HG03354 (cell line): Measurements from ENCODE around the gene PPP1R7.

Experiments used
- ATAC-seq: cut with Tn5 transposase; IDR thresholded peaks from one replicate; pipeline ENCODE4 v1.9.1; 2021; ENCODE audit warnings: mild to moderate bottlenecking; ENCODE audit not compliant: unreplicated experiment, poor library complexity, severe bottlenecking

Gene PPP1R7

DNA sequence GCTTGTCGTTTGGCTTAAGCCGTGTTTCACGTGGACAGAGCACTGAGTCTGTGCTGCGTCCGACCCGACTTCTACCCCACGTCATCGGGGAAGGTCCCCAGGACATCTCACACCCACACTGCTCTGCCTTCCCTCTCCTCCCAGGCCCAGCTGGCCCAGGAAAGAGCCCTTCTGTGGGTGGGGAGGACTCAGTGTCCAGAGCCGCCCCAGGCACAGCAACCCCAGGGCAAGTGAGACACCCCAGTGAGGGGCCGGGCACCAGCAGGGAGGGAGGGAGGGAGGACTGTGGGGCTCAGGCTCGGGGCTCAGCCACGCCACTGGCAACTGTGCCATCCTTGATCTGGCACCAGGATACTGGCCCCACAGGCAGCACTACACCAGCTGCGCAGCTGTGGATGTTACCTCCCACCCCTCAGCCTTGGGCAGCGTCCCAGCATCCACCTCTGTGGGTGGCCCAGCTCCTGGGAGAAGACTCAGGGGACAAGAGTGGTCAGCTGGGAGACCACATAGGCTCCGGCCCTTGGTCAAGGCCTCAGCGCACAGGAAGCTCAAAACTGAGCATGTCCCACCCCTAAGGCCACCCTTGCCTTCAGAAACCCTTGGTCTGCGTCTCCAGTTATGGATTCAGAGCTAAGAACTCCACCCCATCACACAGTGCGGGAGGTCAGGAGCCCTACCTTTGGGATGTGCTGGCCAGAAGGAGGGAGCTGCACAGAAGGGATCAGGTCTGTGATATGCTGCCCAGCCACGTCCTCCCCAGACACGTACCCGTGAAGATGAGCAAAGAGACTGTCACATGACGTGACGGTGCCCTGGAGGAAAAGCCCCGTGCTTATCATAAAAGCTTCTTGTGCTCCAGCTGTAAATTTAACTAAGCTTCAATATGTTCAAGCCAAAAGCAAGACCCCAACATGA lies 12.7 kb upstream of the PPP1R7 start:
- ATAC-seq, result no peak

DNA sequence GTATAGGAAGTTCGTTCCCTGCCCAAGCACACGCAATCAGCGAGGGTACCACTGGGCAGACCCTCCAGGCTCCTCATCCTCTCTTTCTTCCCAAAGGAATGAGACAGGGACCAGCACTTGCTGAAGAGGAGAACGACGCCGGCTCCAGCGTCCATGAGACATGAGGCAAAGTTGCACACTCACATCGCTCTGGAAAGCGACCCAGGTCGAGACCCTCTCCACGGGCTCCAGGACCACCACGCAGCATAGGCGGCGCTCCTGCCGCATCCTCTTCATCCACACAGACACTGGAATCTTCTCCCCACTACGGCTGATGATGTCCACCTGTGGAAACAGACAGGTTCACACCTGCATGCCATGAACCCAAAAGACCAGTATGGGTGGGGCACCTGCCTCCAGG lies 11.8 kb upstream of the PPP1R7 start:
- ATAC-seq, result no peak

- no peak for ATAC-seq
Measured at GRCh38 chr2:241139531-241140444, 10.5 kb upstream of the PPP1R7 start.

- no peak for ATAC-seq
Measured at GRCh38 chr2:241140445-241140840, 9.8 kb upstream of the PPP1R7 start.

- ATAC-seq, result no peak
Measured at GRCh38 chr2:241141214-241141770, 9.0 kb upstream of the PPP1R7 start.

- no peak for ATAC-seq
Measured at GRCh38 chr2:241142063-241142462, 8.2 kb upstream of the PPP1R7 start.

GRCh38 chr2:241142593-241142992 lies 7.7 kb upstream of the PPP1R7 start:
- no peak for ATAC-seq

DNA sequence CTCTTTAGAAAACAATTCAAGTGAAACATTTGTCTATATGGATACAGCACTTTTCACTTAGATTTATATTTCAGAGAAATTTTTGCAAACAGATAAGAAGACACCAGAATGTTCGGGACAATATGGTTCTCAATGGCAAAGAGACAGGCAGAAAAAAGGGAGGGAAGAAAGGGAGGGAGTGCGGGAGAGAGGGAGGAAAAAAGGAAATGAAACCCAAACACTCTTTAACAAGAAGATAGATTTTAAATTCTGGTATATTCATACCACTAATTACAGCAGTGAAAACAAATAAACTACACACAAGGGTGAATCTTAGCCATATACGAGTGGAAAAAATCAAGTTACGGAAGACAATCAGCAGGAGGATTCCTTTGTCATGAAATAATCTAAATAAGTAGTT lies 4.0 kb upstream of the PPP1R7 start:
- no peak for ATAC-seq

DNA sequence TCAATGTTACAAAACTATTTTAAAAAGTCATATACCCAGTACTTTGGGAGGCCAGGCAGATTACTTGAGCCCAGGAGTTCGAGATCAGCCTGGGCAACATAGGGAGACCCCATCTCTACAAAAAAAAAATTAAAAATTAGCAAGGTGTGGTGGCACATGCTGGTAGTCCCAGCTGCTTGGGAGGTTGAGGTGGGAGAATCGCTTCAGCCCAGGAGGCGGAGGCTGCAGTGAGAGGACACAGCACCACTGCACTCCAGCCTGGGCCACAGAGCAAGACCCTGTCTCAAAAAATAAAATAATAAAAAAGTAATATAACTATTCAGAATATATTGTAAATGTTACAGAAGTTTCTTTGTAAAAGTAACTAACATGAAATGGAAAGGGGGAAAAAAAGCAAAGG lies 2.9 kb upstream of the PPP1R7 start:
- ATAC-seq, result no peak

- ATAC-seq, result no peak
Measured at GRCh38 chr2:241148239-241148638, 2.0 kb upstream of the PPP1R7 start.

GRCh38 chr2:241148891-241149674 lies 1.2 kb upstream of the PPP1R7 start, which contains the start of gene PASK:
Gene PASK (minus strand): TSS chr2:241149472. CDS start chr2:241143032, 6,440 bp downstream.
- ATAC-seq, result peak; percentile 82

DNA sequence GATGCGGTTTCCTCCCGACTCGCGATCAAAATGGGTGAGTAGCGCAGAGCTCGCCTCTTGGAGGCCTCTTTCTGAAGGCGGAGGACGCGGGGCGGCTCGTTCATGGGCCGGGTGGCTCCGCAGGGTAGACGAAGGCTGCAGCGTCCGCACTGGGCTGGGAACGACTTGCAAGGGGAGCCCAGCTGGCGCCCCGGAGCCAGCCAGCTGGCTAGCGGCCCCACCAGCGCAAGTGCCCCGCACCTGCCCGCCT lies 667 bp upstream of the PPP1R7 start:
- ATAC-seq, result peak; percentile 22

- ATAC-seq, result no peak
Measured at GRCh38 chr2:241150660-241151530, 628 bp downstream of the PPP1R7 start.

GRCh38 chr2:241151934-241152660 lies 1.8 kb downstream of the PPP1R7 start:
- ATAC-seq, result no peak

DNA sequence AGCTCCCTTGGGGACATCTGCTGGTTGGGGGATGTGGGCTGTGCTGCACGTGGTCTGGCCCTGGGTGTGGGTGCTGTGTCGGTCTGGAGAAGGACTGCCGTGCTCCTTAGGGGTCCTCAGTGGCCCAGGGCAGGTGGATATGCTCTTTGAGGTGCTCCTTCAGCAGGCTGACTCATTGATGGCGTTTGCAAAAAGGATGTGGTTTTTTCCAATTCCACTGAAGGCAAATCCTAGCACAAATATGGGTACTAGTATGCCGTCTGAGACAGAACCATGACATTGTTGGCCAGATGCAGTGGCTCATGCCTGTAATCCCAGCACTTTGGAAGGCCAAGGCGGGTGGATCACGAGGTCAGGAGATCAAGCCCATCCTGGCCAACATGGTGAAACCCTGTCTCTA lies 3.3 kb downstream of the PPP1R7 start:
- ATAC-seq, result no peak

DNA sequence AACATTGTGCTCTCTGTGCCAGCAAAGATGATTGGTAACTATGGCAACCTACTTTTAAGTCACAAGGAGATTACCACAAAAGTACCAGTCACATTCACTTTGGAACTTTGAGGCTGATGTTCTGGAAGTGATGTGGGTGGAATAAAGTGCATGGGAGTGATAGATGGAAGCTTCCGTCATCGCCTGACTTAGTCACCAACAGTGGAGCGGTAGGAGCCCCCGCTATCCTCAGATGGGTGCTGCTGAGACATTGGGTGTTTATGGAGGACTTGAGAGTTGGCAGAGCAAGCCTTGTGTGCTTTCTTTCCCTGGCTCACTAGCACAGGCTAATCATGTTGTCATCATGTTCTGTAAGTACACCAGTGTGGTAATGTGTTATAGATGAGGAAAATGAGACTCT lies 4.6 kb downstream of the PPP1R7 start:
- ATAC-seq, result no peak

DNA sequence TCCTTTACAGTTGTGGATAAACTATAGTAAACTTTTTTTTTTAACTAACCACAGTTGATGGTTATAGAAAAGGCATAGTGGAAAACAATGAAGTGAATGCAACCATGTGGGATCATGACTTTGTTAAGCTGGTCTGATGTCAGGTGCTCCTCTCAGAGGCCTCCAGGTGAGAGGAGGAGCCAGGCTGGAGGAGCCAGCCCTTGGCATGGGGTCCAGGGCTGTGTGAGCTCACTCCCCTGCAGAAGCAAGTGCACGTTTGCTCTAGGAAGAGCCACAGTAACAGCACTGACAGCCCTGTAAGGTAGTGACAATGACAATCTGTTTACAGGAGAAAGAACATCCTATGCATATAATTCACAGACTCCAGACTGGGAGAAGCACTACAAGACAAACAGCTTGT lies 5.7 kb downstream of the PPP1R7 start:
- ATAC-seq, result no peak

DNA sequence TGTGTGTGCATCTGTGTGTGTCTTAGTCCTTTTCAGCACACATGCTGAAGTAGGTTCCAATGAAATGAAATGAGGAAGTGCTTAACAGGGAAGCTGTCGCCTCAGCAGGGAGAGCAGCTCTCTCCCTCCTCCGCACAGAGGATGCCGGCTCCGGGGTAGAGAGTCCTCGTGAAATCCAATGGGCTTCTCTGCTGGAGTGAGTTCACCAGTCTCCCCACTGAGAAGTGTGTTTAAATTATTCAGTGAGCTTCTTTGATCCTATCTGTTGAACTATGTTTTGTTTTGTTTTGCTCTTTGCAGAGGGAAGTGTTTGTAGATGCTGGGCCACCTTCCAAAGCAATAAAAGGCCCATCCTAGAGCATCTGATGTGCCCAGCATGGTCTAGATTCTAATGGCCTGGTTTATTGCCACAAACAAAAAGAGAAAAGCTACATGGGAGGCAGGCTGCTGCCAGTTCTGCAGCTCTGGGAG lies 6.7 kb downstream of the PPP1R7 start:
- ATAC-seq, result no peak
